ENCODE measurements around the gene CD99.

Gene CD99

DNA sequence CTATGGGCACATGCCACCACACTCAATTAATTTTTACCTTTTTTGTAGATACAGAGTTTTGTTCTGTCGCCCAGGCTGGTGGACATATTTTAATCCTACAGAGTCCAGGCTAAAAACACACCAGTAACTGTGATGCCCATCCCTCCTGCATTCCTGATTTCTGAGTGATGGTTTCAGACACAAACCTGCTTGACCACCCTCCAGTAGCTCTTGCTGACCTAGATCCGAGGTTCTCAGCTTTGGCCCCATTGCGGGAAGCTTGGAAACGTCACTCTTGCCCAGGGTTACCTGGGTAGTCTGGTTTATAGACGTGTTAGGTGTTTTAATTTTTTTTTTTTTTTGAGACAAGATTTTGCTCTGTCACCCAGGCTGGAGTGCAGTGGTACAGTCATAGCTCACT, 7.5 kb downstream of the CD99 start:
- no peak for DNase-seq (ENCODE audit: low read depth in 2 of 2)

DNA sequence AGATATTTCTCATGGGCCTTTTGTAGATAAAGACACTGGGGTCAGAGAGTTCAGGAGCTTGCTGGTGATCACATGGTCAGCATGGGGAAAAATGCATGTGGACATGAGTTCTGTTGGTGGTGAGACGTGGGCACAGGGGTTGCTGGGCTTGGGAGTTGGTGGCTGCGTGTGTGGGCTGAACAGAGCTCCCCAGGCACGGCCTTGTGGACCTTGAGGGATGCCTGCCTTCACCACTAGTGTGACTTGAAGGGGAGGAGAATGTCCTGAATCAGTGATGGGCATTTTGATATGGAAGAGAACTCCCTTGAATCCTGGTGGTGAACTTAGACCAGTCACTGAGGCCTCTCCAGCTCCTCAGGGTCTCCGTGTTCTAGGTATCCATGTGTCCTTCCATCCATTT, 8.9 kb downstream of the CD99 start:
- DNase-seq (ENCODE audit: low read depth in 2 of 2), result no peak

DNA sequence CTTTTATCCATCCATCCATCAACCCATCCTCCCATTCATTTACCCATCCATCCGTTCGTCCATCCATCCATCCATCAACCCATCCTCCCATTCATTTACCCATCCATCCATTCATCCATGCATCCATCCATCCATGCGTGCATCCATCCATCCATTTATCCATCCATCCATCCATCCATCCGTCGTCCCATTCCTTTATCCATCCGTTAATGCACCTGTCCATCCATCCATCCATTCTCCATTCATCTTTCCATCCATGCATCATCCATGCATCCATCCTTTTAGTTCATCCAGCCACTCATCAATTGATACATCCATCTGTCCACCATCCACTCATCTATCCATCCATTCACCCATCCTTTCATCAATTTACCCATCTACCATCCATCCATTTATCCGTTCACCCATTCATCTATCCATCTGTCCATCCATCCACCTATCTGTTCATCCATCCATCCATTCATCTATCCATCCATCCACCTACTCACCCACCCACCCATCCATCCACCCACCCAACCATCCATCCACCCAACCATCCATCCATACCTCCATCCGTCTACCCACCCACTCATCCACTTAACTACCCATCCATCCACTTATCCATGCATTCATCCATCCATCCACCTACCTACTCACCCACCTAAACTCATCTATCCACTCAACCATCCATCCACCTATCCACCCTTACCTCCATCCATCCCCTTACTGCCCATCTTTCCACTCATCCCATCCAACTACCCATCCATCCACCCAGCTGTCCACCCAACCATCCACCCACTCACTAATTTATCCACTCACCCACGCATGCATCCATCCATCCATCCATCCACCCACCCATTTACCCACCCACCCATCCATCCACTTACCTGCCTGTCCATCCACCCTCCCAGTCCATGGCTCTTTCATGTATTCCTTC, 9.6 kb downstream of the CD99 start:
- DNase-seq (ENCODE audit: low read depth in 2 of 2), result no peak

DNA sequence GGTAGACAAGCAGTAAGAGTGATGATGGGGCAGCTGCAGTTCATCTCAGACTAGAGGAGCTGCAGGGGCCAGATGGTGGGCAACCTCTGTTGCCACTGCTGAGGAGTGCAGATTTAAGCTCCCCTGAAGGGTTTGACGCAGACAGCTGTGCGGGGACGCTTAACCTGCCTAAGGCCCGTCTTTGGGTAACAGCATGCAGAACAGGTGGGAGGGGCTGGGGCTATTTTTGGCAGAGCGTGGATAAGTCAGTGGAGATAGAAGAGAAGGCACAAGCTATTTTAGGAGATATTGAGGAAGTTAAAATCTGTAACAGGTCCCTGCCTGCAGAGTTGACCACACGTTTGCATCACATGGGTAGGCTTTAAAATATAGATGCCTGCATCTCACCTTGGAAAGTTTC, 10.5 kb downstream of the CD99 start:
- no peak for DNase-seq (ENCODE audit: low read depth in 2 of 2)

DNA sequence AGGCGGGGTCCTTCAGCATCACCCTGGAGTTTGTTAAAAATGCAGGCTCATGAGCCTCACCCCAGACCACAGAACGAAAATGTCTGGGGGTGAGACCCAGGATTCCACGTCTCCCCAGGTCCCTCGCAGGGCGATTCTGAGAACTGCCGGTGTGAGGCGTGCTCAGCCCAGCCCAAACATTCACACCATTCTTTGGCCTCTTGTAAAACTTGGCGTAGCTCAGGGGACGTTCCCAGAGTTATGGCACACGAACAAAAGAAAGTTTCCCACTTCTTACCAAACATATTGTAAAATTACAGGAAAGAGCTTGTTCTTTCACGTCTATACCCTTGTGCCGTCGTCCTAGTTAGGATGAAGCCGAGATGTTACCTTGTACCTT, 12.9 kb downstream of the CD99 start:
- DNase-seq (ENCODE audit: low read depth in 2 of 2), result no peak

DNA sequence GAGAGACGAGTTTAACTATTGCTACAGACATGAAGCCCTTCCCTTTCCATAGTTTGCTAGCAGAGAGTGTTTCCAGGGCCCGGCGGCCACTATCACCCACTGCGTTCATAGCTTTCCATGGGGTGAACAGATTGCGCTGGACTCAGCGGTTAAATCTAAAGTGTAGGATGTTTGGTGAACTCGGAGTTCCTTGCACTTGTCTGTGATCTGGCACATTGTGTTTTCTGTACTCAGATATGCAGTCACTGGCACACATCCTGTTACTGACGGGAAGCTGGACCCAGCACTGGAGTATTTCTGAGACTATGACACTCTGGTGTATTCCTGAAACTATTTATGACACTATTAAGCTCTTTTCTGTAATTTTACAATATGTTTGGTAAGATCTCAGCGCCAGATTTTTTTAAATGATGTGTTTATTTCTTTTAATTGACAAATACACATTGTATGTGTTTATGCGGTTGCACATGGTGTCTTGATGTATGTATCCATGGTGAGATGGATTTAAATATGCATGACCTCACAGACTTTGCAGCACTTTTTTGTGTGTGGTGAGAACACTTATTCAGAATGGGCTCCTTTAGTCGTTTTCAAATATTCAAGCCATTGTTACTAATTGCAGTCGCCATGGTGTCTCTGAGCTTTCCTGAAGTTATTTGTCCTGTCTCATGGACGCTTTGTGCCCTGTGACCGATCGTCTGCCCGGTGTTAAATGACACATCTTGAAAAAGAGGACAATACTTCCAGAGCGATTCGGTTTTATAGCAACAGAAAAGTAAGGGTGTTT, 14.1 kb downstream of the CD99 start:
- DNase-seq (ENCODE audit: low read depth in 2 of 2), result no peak

DNA sequence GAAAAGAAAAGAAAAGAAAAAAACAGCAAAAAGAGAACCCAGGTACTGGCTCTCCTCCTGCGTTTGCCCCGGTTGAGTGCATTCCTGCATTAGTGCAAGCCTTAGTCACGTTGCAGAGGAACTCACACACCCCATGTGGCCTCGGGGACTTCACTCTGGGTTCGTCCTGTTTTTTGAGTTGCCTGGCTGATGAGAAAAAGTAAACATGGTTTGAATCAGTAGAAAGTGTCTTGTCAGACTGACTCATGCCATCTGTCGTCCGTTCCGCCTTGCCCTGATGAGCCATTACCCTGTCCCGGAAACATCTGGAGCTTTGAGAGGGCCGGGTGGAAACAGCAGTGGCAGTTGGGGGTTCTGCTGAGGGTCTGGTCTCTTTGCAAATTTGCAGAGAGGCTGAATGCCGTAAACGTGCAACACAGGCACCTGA, 16.3 kb downstream of the CD99 start:
- DNase-seq (ENCODE audit: low read depth in 2 of 2), result peak; percentile 37 to 56

DNA sequence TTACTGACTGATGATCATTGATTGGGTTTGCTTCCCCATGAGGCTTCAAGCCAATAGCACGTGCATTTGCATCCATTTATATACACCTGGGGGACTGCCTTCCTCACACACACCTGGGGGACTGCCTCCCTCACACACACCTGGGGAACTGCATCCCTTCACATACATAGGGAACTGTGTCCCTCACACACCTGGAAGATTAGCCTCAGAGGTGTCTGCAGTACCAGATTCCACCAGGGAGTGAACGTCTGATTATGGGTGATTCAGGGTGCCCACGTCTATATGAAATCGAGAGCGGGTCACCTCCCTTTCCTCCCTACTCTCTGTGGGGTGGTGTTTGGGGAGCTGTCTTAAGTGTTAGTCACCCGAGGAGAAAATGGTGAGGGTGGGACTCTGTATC, 16.9 kb downstream of the CD99 start:
- no peak for DNase-seq (ENCODE audit: low read depth in 2 of 2)

DNA sequence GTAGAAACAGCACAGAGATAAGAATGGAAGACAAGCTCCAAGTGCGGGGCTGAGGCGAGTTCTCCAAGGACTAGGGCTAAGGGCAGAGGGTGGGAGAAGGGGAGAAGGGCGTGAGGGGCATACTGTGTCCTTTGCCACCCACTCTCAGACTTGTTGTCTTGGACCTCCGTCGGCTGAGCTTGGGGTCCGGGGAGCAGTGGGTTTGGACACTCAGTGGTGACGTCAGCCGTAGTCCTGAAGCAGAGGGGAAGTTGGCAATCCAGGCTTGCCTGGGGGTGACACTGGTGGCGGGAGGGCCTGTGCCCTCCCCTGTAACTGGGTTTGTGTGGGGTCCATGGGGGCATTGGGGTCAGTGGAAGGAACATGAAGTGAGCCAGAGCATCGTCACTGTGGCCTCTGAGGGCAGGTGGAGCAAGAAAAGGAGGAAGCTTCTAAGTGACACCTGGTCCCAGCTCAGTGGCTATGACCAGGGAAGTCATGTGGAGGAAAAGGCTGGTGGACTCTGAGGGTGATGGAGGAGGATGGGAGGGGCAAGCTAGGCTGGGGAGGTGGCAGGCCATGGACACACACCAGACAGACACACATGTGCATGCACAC, 17.6 kb downstream of the CD99 start:
- no peak for DNase-seq (ENCODE audit: low read depth in 2 of 2)

DNA sequence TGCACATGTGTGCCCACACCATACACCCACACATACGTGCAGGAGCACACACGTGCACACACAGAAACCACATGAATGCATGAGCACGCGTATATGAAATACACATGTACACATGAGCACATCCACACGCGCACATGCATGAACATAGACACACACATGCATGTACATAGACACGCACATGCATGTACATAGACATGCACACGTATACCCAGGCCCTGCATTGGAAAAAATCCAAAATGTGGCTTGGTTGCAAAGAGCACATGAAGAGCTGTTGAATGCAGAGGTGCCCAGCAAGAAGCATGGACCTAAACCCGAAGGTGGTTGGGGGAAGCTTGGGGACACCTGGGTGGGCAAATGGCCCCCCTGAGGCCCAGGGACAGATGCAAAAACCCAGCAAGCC, 18.5 kb downstream of the CD99 start:
- DNase-seq (ENCODE audit: low read depth in 2 of 2), result no peak

DNA sequence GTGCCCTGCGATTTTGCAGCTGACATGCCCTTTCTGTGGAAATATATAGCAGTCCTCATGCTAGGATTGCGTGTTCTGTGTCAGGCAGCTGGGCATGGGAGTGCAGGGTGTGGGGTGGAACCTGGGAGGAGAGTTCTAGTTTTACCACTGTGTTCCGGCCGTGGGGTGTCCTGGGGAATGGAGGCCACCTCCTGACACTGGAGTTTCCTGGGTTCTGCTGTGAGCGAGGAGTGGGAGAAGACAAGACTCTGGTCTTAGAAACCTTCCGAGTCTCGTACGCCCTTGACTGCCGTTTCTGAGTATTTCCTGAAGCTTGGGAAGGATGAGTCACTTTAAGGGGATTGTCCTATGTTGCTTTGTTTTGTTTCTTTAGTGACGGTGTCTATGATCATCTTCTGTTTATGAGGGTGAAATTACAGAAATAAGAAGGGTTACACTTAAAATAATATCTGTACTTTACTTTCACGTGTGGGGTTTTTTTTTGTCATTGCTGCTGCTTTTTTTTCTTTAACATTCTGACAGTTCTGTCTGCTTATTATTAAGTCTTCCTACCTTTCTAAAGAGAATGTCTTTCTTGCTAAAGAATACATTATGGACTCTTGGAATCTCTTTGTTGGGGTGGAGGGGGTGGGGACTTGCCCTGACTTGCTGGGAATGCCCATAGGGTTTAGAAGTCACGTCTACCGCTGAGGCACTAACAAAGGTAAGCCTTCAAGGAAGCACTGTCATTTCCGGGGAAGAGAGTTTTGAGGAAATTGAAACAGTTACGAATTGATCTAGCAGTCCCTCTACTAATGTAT, 19.1 kb downstream of the CD99 start:
- DNase-seq (ENCODE audit: low read depth in 2 of 2), result no peak

DNA sequence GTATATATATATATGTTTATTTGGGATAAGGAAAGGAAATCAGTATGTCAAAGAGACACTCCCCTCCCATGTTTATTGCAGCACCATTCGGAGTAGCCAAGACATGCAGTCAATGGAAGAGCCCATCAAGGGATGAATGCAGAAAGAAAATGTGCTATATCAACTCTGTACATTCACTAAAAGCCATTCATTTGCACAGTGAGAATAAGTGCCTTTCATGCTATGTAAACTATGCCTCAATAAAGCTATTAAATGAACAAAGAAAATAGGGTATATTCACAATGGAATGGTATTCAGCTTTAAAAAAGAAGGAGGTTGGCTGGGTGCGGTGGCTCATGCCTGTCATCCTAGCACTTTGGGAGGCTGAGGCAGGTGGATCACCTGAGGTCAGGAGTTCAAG, 20.3 kb downstream of the CD99 start:
- DNase-seq (ENCODE audit: low read depth in 2 of 2), result no peak

DNA sequence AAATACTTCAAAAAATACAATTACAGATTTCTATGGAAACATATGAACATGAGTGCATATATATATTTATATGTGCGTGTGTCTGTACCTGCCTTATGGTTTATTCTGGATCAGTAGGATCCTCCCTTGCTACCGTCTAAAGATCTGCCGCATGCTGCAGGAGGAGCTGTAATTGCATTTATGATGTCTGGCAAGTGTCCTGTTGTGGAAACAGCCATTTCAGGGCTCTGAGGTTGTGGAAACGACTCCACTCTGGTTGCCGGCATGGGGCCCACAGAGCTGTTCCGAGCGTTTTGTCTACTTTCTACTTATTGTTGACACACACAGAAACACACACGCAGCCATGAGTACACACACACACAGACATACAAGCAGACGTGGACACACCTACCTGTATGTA, 21.3 kb downstream of the CD99 start:
- no peak for DNase-seq (ENCODE audit: low read depth in 2 of 2)

DNA sequence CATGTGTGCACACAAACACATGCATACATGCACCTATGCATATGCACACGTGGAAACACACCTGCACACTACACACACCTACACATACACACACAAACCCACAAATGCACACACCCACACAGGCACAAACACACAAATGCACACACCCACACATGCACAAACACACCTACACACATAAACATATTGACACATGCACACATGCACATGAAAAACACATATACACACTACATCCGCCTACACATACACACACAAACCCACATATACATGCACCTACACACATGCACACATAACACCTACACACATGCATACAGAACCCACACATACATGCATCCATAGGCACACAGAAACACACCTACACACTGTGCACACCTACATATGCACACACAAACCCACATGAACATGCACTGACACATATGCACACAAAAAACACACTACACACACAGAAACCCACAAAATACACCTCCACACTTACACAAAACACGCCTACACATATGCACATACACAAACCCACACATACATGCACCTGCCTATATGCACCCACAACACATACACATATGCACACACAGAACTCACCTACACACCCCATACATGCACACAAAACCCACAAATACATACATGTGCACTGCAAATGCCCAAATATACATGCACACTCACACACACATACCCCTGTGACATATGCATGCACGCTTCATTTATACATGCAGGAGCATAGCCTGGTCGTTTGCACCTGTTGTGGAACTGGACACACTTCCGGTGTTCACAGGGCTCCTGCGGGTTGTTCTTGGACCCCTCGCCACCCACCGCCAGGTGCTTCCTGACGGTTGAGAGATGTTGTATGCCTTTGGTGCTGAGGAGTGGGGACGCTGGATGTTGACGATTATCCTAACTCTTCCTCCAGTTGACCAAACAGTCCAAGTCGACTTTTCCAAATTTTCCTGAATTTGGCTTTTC, 22.1 kb downstream of the CD99 start:
- no peak for DNase-seq (ENCODE audit: low read depth in 2 of 2)

DNA sequence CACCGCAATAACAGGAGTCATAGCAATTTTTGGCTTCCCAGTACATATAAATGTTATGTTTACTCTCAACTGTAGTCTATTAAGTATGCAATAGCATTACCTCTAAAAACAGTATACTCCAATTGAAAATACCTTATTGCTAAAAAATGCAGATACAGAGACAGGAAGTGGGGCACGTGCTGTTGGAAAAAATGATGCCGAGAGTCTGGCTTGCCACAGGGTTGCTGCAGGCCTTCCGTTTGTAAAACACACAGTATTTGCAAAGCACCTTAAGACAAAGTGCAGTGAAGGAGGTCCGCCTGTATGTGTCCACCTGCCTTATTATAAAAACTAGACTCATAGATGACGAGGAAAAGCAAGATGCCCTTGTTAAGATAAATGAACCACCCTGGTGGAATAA, 23.5 kb downstream of the CD99 start:
- DNase-seq (ENCODE audit: low read depth in 2 of 2), result no peak

DNA sequence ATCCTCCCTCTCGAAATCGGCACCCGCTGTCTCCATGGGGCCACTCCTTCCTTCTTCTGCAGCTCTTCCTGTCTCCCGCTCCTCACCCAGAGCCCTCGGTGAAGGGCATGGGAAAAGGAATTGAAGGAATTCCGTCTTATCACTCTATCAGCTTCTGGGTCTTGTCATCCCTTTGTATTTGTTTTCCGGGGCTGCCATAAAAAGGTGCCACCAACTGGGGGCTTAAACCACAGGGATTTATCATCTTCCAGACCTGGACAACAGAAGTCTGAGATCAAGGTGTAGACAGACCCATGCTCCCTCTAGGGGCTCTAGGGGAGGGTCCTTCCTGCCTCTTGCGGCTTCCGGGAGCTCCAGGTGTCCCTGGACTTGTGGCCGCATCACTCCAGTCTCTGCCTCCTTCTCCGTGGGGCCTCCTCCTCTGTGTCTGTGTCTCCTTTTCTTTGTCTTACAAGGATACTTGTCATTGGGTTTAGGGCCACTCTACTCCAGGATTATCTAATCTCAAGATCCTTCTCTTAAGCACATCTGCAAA, 24.0 kb downstream of the CD99 start:
- no peak for DNase-seq (ENCODE audit: low read depth in 2 of 2)

DNA sequence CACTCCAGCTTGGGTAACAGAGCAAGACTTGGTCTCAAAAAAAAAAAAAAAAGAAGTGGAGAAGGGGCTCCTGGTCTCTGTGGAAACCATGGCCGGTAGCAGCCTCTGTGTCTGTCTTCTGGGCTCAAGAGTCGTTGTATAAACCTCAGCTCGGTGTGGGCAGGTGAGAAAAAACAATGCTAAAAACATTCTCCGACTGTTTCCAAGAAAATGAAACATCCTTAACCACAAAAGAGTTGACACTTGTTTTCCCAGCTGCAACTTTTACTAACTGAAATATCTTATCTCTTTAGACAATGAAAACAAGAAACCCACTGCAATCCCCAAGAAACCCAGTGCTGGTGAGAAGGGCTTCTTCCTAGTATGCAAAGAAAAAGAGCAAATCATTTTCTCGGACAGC, 26.2 kb downstream of the CD99 start:
- no peak for DNase-seq (ENCODE audit: low read depth in 2 of 2)

DNA sequence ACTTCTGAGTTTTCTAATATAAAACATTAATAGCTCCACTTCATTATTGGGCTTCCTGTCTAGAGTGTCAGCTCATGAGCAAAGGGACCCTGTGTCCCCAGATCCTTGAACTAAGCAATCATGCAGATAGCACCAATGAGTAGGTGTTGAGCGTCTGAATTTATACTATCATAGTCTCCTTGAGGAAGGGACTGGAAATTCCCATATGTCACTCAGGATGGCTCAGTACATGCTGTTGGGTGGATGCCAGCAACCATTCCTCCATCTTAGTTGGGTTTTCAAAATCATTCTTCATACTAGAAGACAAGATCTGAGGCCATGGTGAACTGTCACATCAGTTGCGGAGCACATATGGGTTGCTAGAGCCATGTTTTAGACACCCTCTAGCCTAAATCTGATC, 27.7 kb downstream of the CD99 start:
- DNase-seq (ENCODE audit: low read depth in 2 of 2), result no peak

DNA sequence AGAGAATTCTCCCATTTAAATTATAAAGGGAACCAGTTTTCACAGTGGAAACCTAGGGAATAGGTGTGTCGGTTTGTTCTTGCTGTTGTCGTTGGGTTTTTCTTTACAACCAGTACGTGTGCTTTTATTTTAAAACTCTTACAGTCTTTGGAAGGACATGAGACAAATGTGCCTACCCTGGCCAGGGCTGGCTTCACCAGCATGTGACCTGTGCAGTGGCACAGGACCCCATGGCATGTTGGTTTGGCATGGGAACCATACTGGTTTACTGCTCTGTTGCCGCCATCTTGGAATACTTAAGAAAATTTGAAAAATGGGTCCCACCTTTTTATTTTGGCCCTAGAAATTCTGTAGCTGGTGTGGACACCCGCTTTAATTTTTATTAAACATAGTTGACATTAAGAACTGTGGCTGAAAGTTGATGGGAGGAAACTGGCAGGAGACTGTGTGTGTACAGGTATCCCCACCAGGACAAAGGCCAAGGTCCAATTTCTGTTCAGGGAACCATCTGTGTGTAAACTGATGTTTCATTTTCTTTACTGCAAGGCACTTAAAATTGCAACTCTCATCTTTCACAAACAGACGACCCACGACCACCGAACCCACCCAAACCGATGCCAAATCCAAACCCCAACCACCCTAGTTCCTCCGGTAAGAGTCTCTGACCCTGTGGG, 28.8 kb downstream of the CD99 start:
- DNase-seq (ENCODE audit: low read depth in 2 of 2), result no peak

DNA sequence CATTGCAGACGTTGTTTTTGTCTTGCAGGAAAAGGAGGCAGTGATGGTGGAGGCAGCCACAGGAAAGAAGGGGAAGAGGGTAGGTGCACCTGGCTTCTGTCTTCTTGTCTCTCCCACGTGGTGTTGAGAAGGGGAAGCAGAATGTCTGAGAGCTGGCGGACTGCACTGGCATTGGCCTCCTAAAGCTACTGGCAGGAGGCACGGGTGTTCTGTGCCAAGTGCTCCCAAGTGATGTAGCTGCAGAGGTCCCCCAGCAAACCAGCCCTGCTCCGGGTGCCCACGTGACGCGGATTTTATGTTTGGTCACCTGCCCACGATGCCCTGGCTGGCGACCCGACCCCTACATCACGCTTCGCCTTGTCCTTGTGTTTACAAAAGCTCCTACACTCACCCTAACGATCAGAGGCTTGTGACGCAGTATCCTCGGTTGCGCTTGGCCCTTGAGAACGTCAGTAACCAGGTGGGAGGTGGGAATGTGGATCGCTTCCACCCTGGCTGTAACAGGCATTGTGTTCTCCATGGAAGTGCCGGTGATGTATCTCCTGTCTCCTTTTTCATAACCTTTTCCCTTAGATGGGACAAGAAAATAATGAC, 32.3 kb downstream of the CD99 start:
- DNase-seq (ENCODE audit: low read depth in 2 of 2), result no peak

Data from stimulated activated CD8-positive, alpha-beta memory T cell treated with anti-CD3 and anti-CD28 coated beads, Interleukin-2, amount 100 ng/mL, for 48 hours (primary cell).